GM18858 (cell line): ENCODE measurements around the gene LMO4.

ENCODE experiments used
- ATAC-seq: cut with Tn5 transposase; IDR thresholded peaks from one replicate; pipeline ENCODE4 v1.9.1; 2021; ENCODE audit not compliant: unreplicated experiment

Gene LMO4

GRCh38 chr1:87327376-87328271 lies 1.1 kb upstream of the LMO4 start:
- ATAC-seq: no peak

GRCh38 chr1:87329051-87329525 lies 408 bp downstream of the LMO4 start:
- no peak for ATAC-seq

- ATAC-seq: no peak
These were observed 911 bp downstream of the LMO4 start for GRCh38 chr1:87329526-87330056.

GRCh38 chr1:87330057-87330884 lies 1.6 kb downstream of the LMO4 start:
- ATAC-seq: no peak

GRCh38 chr1:87330885-87331364 lies 2.2 kb downstream of the LMO4 start:
- no peak for ATAC-seq

GRCh38 chr1:87331365-87332241 lies 2.9 kb downstream of the LMO4 start:
- no peak for ATAC-seq

- ATAC-seq: peak; percentile 26
These were observed 5.1 kb downstream of the LMO4 start for GRCh38 chr1:87333692-87334347.

- no peak for ATAC-seq
These were observed 5.9 kb downstream of the LMO4 start for GRCh38 chr1:87334351-87335174.

GRCh38 chr1:87335175-87335884 lies 6.7 kb downstream of the LMO4 start:
- ATAC-seq: peak; percentile 33

GRCh38 chr1:87336623-87337067 lies 8.0 kb downstream of the LMO4 start:
- no peak for ATAC-seq

GRCh38 chr1:87337606-87338005 lies 8.9 kb downstream of the LMO4 start:
- no peak for ATAC-seq

- ATAC-seq: no peak
These were observed 9.9 kb downstream of the LMO4 start for GRCh38 chr1:87338566-87338965.

- no peak for ATAC-seq
These were observed 15.6 kb downstream of the LMO4 start for GRCh38 chr1:87344231-87344630.

- no peak for ATAC-seq
These were observed 17.6 kb downstream of the LMO4 start for GRCh38 chr1:87346130-87346814.

GRCh38 chr1:87348341-87349019 lies 19.8 kb downstream of the LMO4 start:
- ATAC-seq: no peak

- no peak for ATAC-seq
These were observed 20.4 kb downstream of the LMO4 start for GRCh38 chr1:87349036-87349435.

- no peak for ATAC-seq
These were observed 27.2 kb downstream of the LMO4 start for GRCh38 chr1:87355894-87356293.
